HG03135 (cell line): ENCODE measurements around the gene DOK7.
"Not testable (repeated sequence)": the region's sequence is repeated elsewhere in the genome, so short reads cannot be mapped to it uniquely, and the experiment has no call there.

Experiments used
- ATAC-seq: cut with Tn5 transposase; IDR thresholded peaks from one replicate; pipeline ENCODE4 v1.9.1; 2021; ENCODE audit warnings: mild to moderate bottlenecking, moderate library complexity; ENCODE audit not compliant: unreplicated experiment

Gene DOK7

GRCh38 chr4:3531318-3531878 is 68.3 kb downstream of the DOK7 start:
- no peak for ATAC-seq

- ATAC-seq: peak; percentile 85
These were observed 69.0 kb downstream of the DOK7 start, which contains the start of gene LRPAP1 for GRCh38 chr4:3531879-3532750. Gene LRPAP1, minus strand, starts transcription at chr4:3532422. Its CDS starts 10 bp downstream, at chr4:3532412.

GRCh38 chr4:3532751-3533422 is 69.8 kb downstream of the DOK7 start:
- no peak for ATAC-seq

GRCh38 chr4:3533423-3533820 is 70.3 kb downstream of the DOK7 start:
- no peak for ATAC-seq

GRCh38 chr4:3535812-3536211 is 72.7 kb downstream of the DOK7 start:
- not testable (repeated sequence) for ATAC-seq

GRCh38 chr4:3538906-3539305 is 75.8 kb downstream of the DOK7 start:
- not testable (repeated sequence) for ATAC-seq

- not testable (repeated sequence) for ATAC-seq
These were observed 80.3 kb downstream of the DOK7 start for GRCh38 chr4:3543415-3543814.
